Cerebellar nuclear complex (tissue), 1 donor: Measurements from ENCODE around the gene SETMAR.
"Not testable (repeated sequence)": the region's sequence is repeated elsewhere in the genome, so short reads cannot be mapped to it uniquely, and the experiment has no call there.

Experiments used
- DNase-seq, 2 experiments: peaks; one replicate each; lab custom pipeline; 2025; lab: John Stamatoyannopoulos, UW

Gene SETMAR

DNA sequence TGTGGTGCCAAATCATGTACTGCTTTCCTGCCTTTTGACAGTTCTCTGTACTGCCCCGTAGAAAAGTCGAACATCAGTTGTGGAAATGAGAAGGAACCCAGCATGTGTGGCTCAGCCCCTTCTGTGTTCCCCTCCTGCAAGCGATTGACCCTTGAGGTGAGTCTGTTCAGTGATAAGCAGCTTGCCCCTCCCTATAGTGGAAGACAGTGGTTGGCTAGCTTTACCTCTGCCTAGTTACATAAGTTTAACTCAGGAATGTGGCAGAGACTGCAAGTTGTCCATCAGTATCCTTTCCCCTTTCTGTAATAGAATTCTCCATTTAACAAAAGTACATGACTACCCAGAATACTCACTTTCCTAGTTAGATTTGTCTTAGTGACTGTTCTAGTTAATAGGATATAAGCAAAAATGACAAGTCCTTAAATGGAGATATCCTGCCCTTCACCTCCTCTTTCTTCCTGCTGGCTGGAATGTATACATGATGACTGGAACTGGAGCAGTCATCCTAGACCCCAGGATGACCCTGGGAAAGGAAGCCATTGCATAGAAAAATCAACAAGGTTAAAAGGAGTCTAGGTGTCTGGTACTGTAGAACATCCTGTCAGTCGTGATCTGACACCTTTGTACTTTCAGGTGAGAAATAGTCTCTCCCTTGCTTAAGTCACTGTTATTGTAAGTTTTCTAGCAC, 10.6 kb downstream of the SETMAR start:
- no peak for DNase-seq

DNA sequence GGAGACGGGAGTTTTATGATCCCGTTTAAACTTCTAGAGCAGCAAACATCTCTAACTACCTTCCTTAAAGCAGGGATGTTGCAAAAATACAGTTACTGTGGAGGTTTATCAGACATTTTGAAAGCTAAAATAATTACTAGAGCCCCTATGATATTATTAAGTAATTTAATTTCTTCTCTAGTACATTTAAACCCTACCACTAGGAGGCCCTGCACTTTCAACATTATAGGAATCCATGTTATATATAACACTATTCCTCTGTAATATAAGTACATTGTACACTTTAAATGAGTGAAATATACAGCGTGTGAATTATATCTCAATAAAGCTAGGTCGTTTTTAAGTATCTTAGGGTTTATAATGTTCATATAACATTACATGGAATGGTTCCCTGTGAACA, 11.5 kb downstream of the SETMAR start:
- no peak for DNase-seq

DNA sequence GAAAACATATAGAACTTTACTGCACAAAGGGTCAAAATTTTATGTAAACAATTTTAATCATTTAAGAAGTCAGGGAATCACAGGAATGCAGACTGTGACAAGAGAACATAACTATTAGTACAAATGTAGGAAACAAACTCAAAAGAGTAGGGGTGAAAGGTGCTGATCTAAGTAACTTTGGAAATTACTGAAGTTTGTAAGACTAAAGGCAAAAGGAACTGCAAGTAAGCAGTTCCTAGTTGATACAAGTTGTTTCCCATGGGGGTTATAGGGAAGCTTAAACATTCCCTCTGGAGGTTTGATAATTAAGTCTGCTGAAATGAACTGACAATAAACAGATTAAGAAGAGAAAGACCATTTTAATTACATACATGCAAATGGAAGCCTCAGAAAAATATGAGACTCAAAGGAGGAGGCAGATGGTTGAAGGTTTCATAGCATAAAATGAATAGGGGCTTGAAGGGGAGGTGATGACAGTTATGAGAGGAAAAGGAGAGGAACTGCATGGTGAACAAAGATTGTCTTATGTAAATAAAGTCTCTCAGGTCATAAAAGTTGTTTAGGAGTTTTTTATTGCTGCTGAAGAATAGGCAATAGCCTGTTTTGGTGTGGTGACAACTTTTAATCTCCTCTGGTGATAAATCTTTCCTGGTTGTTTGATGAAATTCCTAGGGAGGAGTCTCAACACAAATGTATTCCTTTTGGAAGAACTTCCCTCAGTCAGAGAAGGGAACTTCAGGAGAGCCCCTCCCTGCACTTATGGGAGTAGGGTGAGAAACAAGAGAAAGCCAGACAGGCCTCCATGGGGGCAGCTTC, 17.1 kb downstream of the SETMAR start:
- no peak for DNase-seq

DNA sequence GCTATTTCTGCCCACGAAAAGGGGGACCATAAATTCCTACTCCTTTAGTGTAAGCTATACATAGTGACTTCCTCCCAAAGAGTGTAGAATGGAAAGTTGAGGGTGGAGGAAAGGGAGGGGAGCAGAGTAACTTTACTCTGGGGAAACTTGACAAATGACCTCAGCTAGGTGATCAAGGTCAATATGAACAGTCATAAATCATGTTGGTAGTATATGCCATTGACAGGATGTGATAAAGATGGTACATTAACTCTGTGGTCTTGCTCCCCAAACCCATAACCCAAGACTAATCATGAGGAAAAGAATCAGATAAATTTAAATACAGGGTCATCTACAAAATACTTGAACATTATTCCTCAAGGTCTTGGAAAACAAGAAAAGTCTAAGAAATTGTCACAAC, 18.6 kb downstream of the SETMAR start:
- DNase-seq, result no peak

DNA sequence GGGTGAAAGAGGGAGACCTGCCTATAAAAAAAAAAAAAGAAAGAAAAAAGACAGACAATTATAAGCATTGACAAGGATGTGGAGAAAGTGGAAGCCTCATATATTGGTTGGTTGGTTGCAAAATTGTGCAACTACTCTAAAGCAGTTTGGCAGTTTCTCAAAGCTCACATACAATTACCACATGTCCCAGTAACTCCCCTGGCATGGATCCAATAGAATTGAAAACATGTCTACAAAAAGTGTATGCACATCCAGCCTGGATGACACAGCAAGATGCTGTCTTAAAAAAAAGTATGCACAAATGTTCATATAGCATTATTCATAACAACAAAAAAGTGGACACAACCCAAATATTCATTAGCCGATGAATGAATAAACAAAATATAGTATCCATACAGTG, 19.5 kb downstream of the SETMAR start:
- DNase-seq, result no peak

- DNase-seq, result no peak
Observed at GRCh38 chr3:4323246-4324027, 20.3 kb downstream of the SETMAR start.

DNA sequence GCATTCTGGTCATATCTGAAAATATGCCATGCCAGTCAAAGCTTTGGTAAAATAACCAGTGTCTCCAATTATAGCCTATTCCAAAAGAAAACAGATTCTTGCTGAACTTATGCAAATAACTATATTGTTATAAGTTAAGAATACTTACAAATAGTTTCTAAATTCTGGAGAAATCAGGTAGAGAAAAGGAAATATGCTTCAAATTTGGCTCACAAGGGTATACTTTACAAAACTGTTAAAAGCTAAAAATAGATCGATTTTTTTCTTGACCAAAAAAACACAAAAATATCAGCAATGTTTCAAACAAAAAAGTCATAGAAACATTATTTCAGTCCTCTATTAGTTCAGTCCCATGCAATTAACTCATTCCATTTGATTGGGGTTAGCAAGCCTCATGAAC, 23.7 kb downstream of the SETMAR start:
- no peak for DNase-seq

GRCh38 chr3:4329806-4330205, 26.6 kb downstream of the SETMAR start:
- DNase-seq, result not testable (repeated sequence)

- DNase-seq, result no peak
Observed at GRCh38 chr3:4332111-4332510, 28.9 kb downstream of the SETMAR start.

GRCh38 chr3:4332574-4332973, 29.4 kb downstream of the SETMAR start:
- DNase-seq, result no peak

GRCh38 chr3:4332991-4333390, 29.8 kb downstream of the SETMAR start:
- no peak for DNase-seq

DNA sequence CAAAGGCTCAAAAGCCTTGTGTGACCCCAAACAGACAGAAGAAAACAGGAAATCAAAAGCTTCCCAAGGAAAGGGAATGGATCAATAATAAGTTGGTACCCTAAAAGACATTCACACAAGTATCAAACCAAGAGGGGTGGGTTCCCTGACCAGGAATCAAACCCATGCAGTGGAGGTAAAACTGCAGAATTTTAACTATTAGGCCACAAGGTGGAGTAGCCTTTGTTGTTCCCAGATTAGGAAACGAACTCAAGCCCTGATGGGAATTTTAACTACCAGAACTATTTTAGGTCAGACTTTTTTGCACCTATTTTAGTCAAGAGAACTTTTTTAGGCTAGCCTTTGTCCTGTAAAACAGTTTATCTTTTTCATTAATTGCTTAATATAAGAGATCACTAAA, 31.4 kb downstream of the SETMAR start:
- DNase-seq, result no peak

- DNase-seq, result no peak
Observed at GRCh38 chr3:4335840-4336562, 32.8 kb downstream of the SETMAR start.

GRCh38 chr3:4336850-4337546, 33.8 kb downstream of the SETMAR start:
- DNase-seq, result no peak

GRCh38 chr3:4338751-4339150, 35.6 kb downstream of the SETMAR start:
- DNase-seq, result no peak

DNA sequence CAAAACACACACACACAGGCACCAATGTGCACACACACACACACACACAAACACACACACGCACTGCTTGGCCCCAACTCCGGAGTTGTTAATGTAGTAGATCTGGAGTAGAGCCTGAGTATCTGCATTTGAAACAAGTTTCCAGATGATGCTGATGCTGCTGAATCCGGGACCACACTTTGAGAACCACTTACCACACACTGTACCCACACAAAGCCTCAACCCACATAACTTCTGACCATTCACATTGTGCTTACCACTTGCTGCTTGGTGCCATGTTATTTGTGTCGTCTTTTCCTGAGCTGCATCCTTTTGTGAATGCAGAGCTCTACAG, 36.9 kb downstream of the SETMAR start:
- no peak for DNase-seq

DNA sequence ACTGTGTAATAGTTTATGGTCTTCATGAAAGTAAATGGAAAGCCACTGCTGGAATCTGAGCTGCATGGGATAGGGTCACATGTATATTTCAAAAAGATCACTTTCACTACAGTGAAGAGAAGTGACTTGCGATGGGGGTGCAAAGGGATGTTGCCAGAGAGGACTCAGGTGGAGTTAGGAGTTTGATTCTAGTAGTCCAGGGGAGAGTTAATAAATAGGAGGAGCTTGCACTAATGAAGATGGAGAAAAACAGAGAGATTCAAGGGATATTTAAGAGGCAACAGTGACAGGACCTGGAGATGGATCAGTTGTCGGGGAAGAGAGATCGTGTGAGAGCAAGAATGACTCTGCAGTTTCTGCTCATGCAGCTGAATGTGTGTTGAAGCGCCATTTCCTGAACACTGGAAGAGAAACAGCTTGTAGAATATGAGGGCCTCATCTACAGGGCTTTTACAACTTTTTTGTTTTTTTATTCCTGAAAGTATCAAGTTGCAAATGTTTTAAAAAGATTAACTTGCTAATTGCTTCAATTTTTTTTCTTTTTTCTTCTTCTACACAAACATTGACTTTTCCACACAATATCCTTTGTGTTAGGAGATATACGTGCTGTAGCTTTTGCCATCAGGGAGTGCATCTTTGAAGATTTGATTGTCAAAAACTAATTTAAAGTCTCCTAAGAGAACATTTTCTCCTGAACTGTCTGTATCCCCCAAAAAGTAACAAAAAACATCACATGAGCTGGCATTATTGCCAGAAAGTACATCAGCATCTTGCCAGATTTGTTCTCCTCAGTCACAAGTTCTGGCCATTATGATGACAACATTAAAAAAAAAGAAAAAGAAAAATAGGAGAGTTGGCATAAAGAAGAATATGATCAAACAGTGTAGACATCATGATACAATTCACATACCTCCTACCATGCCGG, 37.5 kb downstream of the SETMAR start:
- no peak for DNase-seq

DNA sequence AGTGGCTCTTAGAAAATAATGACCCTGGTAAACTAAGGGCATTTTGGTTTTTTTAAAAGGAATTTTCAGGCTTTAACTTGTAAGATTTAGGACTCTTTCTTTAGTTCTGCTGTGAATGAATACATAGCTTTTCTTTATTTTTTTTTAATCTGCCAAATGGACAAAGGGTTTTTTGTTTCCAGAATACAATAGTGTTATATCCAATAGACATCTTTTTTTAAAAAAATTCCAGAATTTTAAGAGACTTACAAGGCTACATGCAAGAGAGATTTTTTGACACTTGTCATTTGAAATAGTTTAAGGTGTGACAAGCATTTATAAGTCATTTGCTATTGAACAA, 38.1 kb downstream of the SETMAR start:
- DNase-seq, result no peak

- no peak for DNase-seq
Observed at GRCh38 chr3:4343258-4343657, 40.1 kb downstream of the SETMAR start.

GRCh38 chr3:4350789-4351163, 47.6 kb downstream of the SETMAR start:
- DNase-seq, result peak in 1 of 2 experiments; percentile 31
